ENCODE results near the gene PRUNE1.

DNA sequence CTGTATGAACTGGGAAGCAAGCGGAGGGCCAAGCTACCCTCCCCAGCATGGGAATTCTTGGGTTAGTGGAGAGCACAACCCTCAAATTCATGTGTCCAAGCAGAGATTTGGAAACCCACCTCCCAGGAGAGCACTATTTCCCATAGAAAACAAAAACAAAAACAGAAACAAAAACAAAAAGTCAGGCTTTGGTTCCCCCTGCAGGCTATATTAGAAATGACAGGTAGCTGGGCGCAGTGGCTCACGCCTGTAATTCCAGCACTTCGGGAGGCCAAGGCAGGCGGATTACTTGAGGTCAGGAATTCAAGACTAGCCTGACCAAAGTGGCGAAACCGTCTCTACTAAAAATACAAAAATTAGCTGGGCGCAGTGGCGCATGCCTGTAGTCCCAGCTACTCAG is 12.4 kb upstream of the PRUNE1 start:
- TF ChIP-seq, protein P1, sequence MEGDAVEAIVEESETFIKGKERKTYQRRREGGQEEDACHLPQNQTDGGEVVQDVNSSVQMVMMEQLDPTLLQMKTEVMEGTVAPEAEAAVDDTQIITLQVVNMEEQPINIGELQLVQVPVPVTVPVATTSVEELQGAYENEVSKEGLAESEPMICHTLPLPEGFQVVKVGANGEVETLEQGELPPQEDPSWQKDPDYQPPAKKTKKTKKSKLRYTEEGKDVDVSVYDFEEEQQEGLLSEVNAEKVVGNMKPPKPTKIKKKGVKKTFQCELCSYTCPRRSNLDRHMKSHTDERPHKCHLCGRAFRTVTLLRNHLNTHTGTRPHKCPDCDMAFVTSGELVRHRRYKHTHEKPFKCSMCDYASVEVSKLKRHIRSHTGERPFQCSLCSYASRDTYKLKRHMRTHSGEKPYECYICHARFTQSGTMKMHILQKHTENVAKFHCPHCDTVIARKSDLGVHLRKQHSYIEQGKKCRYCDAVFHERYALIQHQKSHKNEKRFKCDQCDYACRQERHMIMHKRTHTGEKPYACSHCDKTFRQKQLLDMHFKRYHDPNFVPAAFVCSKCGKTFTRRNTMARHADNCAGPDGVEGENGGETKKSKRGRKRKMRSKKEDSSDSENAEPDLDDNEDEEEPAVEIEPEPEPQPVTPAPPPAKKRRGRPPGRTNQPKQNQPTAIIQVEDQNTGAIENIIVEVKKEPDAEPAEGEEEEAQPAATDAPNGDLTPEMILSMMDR (IDR thresholded peaks at IDR 0.05) = peak; percentile 80 to 95 (median 83)
- no peak for TF ChIP-seq POLR2A (IDR thresholded peaks at IDR 0.05)

Data from thyroid gland (tissue), 4 donors.